Measurements from ENCODE around the gene ADAM29.
"Not testable (repeated sequence)": the region's sequence is repeated elsewhere in the genome, so short reads cannot be mapped to it uniquely, and the experiment has no call there.

Gene ADAM29

GRCh38 chr4:174972911-174973310 lies 54.8 kb downstream of the ADAM29 start:
- H3K36me3 ChIP-seq (ENCODE audit: control insufficient read depth, insufficient read depth, low read length), result no peaks in the 10 kb centered on the region
- no peaks in the 10 kb centered on the region for H3K4me1 ChIP-seq (ENCODE audit: control insufficient read depth, insufficient read depth, low read length)
- no peak overlapping the region for H3K9ac ChIP-seq (ENCODE audit: low read length)
- no peak overlapping the region for H3K4me3 ChIP-seq (ENCODE audit: low read length)
- H3K9me3 ChIP-seq (ENCODE audit: control insufficient read depth, low read length), result no peaks in the 10 kb centered on the region
- no peaks in the 10 kb centered on the region for H3K27me3 ChIP-seq (ENCODE audit: control insufficient read depth, insufficient read depth, low read length)

- Histone ChIP-seq H3K4me1 (ENCODE audit: control insufficient read depth, insufficient read depth, low read length) (no peaks in the 10 kb centered on the region), H3K27me3 (ENCODE audit: control insufficient read depth, insufficient read depth, low read length) (no peaks in the 10 kb centered on the region), H3K36me3 (ENCODE audit: control insufficient read depth, insufficient read depth, low read length) (no peaks in the 10 kb centered on the region), H3K4me3 (ENCODE audit: low read length) (no peak overlapping the region), H3K9ac (ENCODE audit: low read length) (no peak overlapping the region), H3K9me3 (ENCODE audit: control insufficient read depth, low read length) (no peaks in the 10 kb centered on the region)
Observed at GRCh38 chr4:174973336-174973735, 55.2 kb downstream of the ADAM29 start.

GRCh38 chr4:174983128-174983750 lies 65.1 kb downstream of the ADAM29 start:
- H3K36me3 ChIP-seq (ENCODE audit: control insufficient read depth, insufficient read depth, low read length), result no peaks in the 10 kb centered on the region
- no peaks in the 10 kb centered on the region for H3K27me3 ChIP-seq (ENCODE audit: control insufficient read depth, insufficient read depth, low read length)
- H3K9me3 ChIP-seq (ENCODE audit: control insufficient read depth, low read length), result no peaks in the 10 kb centered on the region
- no peak overlapping the region for H3K9ac ChIP-seq (ENCODE audit: low read length)
- H3K4me1 ChIP-seq (ENCODE audit: control insufficient read depth, insufficient read depth, low read length), result no peaks in the 10 kb centered on the region
- no peak overlapping the region for H3K4me3 ChIP-seq (ENCODE audit: low read length)

- not testable (repeated sequence) for H3K4me3 ChIP-seq (ENCODE audit: low read length); H3K27me3 ChIP-seq (ENCODE audit: control insufficient read depth, insufficient read depth, low read length); H3K4me1 ChIP-seq (ENCODE audit: control insufficient read depth, insufficient read depth, low read length); H3K9me3 ChIP-seq (ENCODE audit: control insufficient read depth, low read length); H3K9ac ChIP-seq (ENCODE audit: low read length); H3K36me3 ChIP-seq (ENCODE audit: control insufficient read depth, insufficient read depth, low read length)
Observed at GRCh38 chr4:174983870-174984269, 65.7 kb downstream of the ADAM29 start.

GRCh38 chr4:174989791-174990190 lies 71.6 kb downstream of the ADAM29 start:
- Histone ChIP-seq H3K9ac (ENCODE audit: low read length) (no peak overlapping the region), H3K4me1 (ENCODE audit: control insufficient read depth, insufficient read depth, low read length) (no peaks in the 10 kb centered on the region), H3K27me3 (ENCODE audit: control insufficient read depth, insufficient read depth, low read length) (no peaks in the 10 kb centered on the region), H3K36me3 (ENCODE audit: control insufficient read depth, insufficient read depth, low read length) (no peaks in the 10 kb centered on the region), H3K9me3 (ENCODE audit: control insufficient read depth, low read length) (no peaks in the 10 kb centered on the region), H3K4me3 (ENCODE audit: low read length) (no peak overlapping the region)

GRCh38 chr4:174993916-174994315 lies 75.8 kb downstream of the ADAM29 start:
- no peak overlapping the region for H3K9ac ChIP-seq (ENCODE audit: low read length)
- H3K4me1 ChIP-seq (ENCODE audit: control insufficient read depth, insufficient read depth, low read length), result no peaks in the 10 kb centered on the region
- H3K36me3 ChIP-seq (ENCODE audit: control insufficient read depth, insufficient read depth, low read length), result no peaks in the 10 kb centered on the region
- no peaks in the 10 kb centered on the region for H3K9me3 ChIP-seq (ENCODE audit: control insufficient read depth, low read length)
- H3K27me3 ChIP-seq (ENCODE audit: control insufficient read depth, insufficient read depth, low read length), result no peaks in the 10 kb centered on the region
- no peak overlapping the region for H3K4me3 ChIP-seq (ENCODE audit: low read length)

- no peaks in the 10 kb centered on the region for H3K27me3 ChIP-seq (ENCODE audit: control insufficient read depth, insufficient read depth, low read length)
- H3K4me3 ChIP-seq (ENCODE audit: low read length), result no peak overlapping the region
- H3K9ac ChIP-seq (ENCODE audit: low read length), result no peak overlapping the region
- no peaks in the 10 kb centered on the region for H3K4me1 ChIP-seq (ENCODE audit: control insufficient read depth, insufficient read depth, low read length)
- no peaks in the 10 kb centered on the region for H3K9me3 ChIP-seq (ENCODE audit: control insufficient read depth, low read length)
- no peaks in the 10 kb centered on the region for H3K36me3 ChIP-seq (ENCODE audit: control insufficient read depth, insufficient read depth, low read length)
Observed at GRCh38 chr4:174996079-174996478, 77.9 kb downstream of the ADAM29 start.

GRCh38 chr4:174999407-174999806 lies 81.2 kb downstream of the ADAM29 start:
- Histone ChIP-seq H3K36me3 (ENCODE audit: control insufficient read depth, insufficient read depth, low read length) (no peaks in the 10 kb centered on the region), H3K4me1 (ENCODE audit: control insufficient read depth, insufficient read depth, low read length) (no peaks in the 10 kb centered on the region), H3K9me3 (ENCODE audit: control insufficient read depth, low read length) (no peaks in the 10 kb centered on the region), H3K27me3 (ENCODE audit: control insufficient read depth, insufficient read depth, low read length) (no peaks in the 10 kb centered on the region), H3K9ac (ENCODE audit: low read length) (no peak overlapping the region), H3K4me3 (ENCODE audit: low read length) (no peak overlapping the region)

GRCh38 chr4:175017751-175018150 lies 99.6 kb downstream of the ADAM29 start:
- Histone ChIP-seq H3K4me1 (ENCODE audit: control insufficient read depth, insufficient read depth, low read length) (no peaks in the 10 kb centered on the region), H3K9ac (ENCODE audit: low read length) (no peak overlapping the region), H3K36me3 (ENCODE audit: control insufficient read depth, insufficient read depth, low read length) (no peaks in the 10 kb centered on the region), H3K27me3 (ENCODE audit: control insufficient read depth, insufficient read depth, low read length) (no peaks in the 10 kb centered on the region), H3K9me3 (ENCODE audit: control insufficient read depth, low read length) (no peaks in the 10 kb centered on the region), H3K4me3 (ENCODE audit: low read length) (no peak overlapping the region)

- not testable (repeated sequence) for H3K4me1 ChIP-seq (ENCODE audit: control insufficient read depth, insufficient read depth, low read length); H3K4me3 ChIP-seq (ENCODE audit: low read length); H3K27me3 ChIP-seq (ENCODE audit: control insufficient read depth, insufficient read depth, low read length); H3K9ac ChIP-seq (ENCODE audit: low read length); H3K9me3 ChIP-seq (ENCODE audit: control insufficient read depth, low read length); H3K36me3 ChIP-seq (ENCODE audit: control insufficient read depth, insufficient read depth, low read length)
Observed at GRCh38 chr4:175019447-175019846, 101.3 kb downstream of the ADAM29 start.

Data from mucosa of stomach (tissue), 1 donor.